Adrenal gland (tissue), 12 donors: ENCODE results near the gene LDLR. TPM values are rescaled to one million over a fixed set of nuclear protein-coding genes. Genes with fewer than 3 reads are reported as not detected.

Experiments
- DNase-seq, 7 donors: peaks; one replicate each; pipeline ENCODE4 v3.0.0-alpha.2; 2019 to 2020
- H3K27ac ChIP-seq, 5 donors: fragments of 200-600 bp; sonication (generic) in 4 of 5; 1 replicate in 3 of 5; 2 replicates in 2 of 5; pipeline versions ENCODE4 v1.5.1 to v1.8.0; 2016 to 2020; ENCODE audit warnings: mild to moderate bottlenecking in 1 of 5
- H3K27me3 ChIP-seq: fragments of 200-600 bp; 2 replicates; pipeline ENCODE4 v1.8.0; 2021
- H3K36me3 ChIP-seq, 2 donors: fragments of 200-600 bp; replicated peaks in 1 of 2; 1 replicate in 1 of 2; 2 replicates in 1 of 2; pipeline versions ENCODE4 v1.5.1 to v1.8.0; 2018 to 2022
- H3K4me1 ChIP-seq, 2 donors: fragments of 200-600 bp; replicated peaks in 1 of 2; 1 replicate in 1 of 2; 2 replicates in 1 of 2; pipeline versions ENCODE4 v1.5.1 to v1.8.0; 2018 to 2021
- H3K4me3 ChIP-seq, 4 donors: fragments of 200-600 bp; sonication (generic) in 3 of 4; one replicate each; pipeline ENCODE4 v1.5.1; 2016 to 2018
- H3K9me3 ChIP-seq, 3 donors: fragments of 200-600 bp; sonication (generic) in 1 of 3; replicated peaks in 1 of 3; 1 replicate in 2 of 3; 2 replicates in 1 of 3; pipeline versions ENCODE4 v1.5.1 to v1.8.0; 2016 to 2021
- CTCF ChIP-seq, 6 experiments: fragments of 450-650 bp in 4 of 6; fragments of 200-600 bp in 2 of 6; sonication (generic) in 1 of 6; IDR thresholded peaks; 1 replicate in 5 of 6; 2 replicates in 1 of 6; pipeline versions ENCODE4 v1.5.1 to v1.8.0; 2016 to 2021; ENCODE audit warnings: antibody characterized with exemption in 6 of 6, mild to moderate bottlenecking in 2 of 6, moderate library complexity in 1 of 6
- POLR2A ChIP-seq, 2 donors: fragments of 450-650 bp; IDR thresholded peaks; one replicate each; pipeline ENCODE4 v1.6.1; 2017; ENCODE audit warnings: antibody characterized with exemption in 2 of 2, mild to moderate bottlenecking in 2 of 2, moderate library complexity in 1 of 2
- WGBS, 4 donors: extraction: QIAGEN DNeasy Blood & Tissue Kit in 2 of 4; methylation state at CpG; one replicate each; pipeline versions ENCODE4 v1.1.5 to v1.1.7; 2013 to 2017; 5-methylcytosine and 5-hydroxymethylcytosine counted together
- intact Hi-C, 2 donors: fragments of 100-400 bp; cut with DNase I; formaldehyde crosslinking; loops; one replicate each; pipeline versions ENCODE4 v1.14.1 to v1.15.0; 2022 to 2023
- polyA plus RNA-seq, 3 donors: library from polyadenylated mRNA; stranded (reverse); fragments of 200-250 nt in 2 of 3; fragments of 350-450 nt in 1 of 3; fragmentation: Illumina TruSeq in 1 of 3; extraction: RNeasy Lipid Tissue Mini Kit (QIAGEN cat#74804) in 1 of 3; gene quantifications; one replicate each; pipeline ENCODE4 v1.2.3, GENCODE V29; 2013 to 2014
- total RNA-seq, 9 donors: library from RNA; depleted of rRNA in 4 of 9; stranded (reverse); fragments of >200 nt in 4 of 9; fragments of 120-200 nt in 1 of 9; fragmentation: NEBNext Ultra II Directional in 1 of 9; extraction: Animal tissue kit (Norgen Biotek cat#: 25700) in 1 of 9; gene quantifications; one replicate each; pipeline versions ENCODE4 v1.1.0 to v1.2.4, GENCODE V29; 2013 to 2023
- donor health status: healthy with polysubstance abuse.
- donor health status: Bipolar disorder and iron deficiency.
- donor health status: DM: yes; HTN: yes; CAD: no.
- donor health status: DM: no; HTN: no; CAD: no.
- donor health status: DM: no; HTN: no; CAD: no.
- donor health status: DM: yes; HTN: yes; CAD: no.

Gene LDLR
- total and polyA plus RNA-seq, 12 donors: 35.4 to 2,114 (median 161) TPM

- WGBS, 4 donors: 27 to 68% (median 37%) methylated on average over 2 to 10 of the region's 10 CpGs
- Histone ChIP-seq H3K27ac (peak overlapping the region; percentile 55 to 87 (median 85)), H3K4me1 (peaks cover 8 to 9% of the 10 kb centered on the region in 2 donors), H3K27me3 (no peaks in the 10 kb centered on the region), H3K4me3 (no peak overlapping the region), H3K36me3 (peaks cover 0 to 17% of the 10 kb centered on the region in 2 donors), H3K9me3 (no peaks in the 10 kb centered on the region)
- peak in 1 of 2 donors; percentile 80 for TF ChIP-seq POLR2A (IDR thresholded peaks at IDR 0.05)
- TF ChIP-seq CTCF (IDR thresholded peaks at IDR 0.05): no peak
- peak; percentile 84 to 92 (median 90) for DNase-seq
- intact Hi-C loops: no loop called here
These were observed 24.4 kb upstream of the LDLR start for GRCh38 chr19:11064831-11065303.

GRCh38 chr19:11066326-11066725 lies 22.9 kb upstream of the LDLR start:
- H3K36me3 ChIP-seq: peaks cover 0 to 8% of the 10 kb centered on the region in 2 donors
- 70 to 92% (median 78%) methylated on average over 4 to 5 of the region's 5 CpGs for WGBS, 4 donors

GRCh38 chr19:11067356-11068113 lies 21.7 kb upstream of the LDLR start:
- no peak for DNase-seq
- TF ChIP-seq POLR2A (IDR thresholded peaks at IDR 0.05) (no peak), CTCF (IDR thresholded peaks at IDR 0.05) (no peak)
- Histone ChIP-seq H3K4me1 (peaks cover 8 to 9% of the 10 kb centered on the region in 2 donors), H3K4me3 (no peak overlapping the region), H3K27me3 (no peaks in the 10 kb centered on the region), H3K27ac (no peak overlapping the region), H3K36me3 (no peaks in the 10 kb centered on the region), H3K9me3 (no peaks in the 10 kb centered on the region)
- intact Hi-C loops: no loop called here
- WGBS, 4 donors: 95 to 97% (median 96%) methylated on average over 8 of the region's 8 CpGs

More at GRCh38 chr19:11066326-11066725, 22.9 kb upstream of the LDLR start:
- Histone ChIP-seq H3K27ac (peak overlapping the region in 2 of 5 donors; percentile 12 to 52), H3K4me1 (peaks cover 8 to 9% of the 10 kb centered on the region in 2 donors), H3K9me3 (no peaks in the 10 kb centered on the region), H3K27me3 (no peaks in the 10 kb centered on the region), H3K4me3 (no peak overlapping the region)
- DNase-seq: peak in 1 of 7 donors; percentile 46
- TF ChIP-seq CTCF (IDR thresholded peaks at IDR 0.05) (no peak), POLR2A (IDR thresholded peaks at IDR 0.05) (no peak)
- intact Hi-C loops: no loop called here

- H3K27me3 ChIP-seq: no peaks in the 10 kb centered on the region
- H3K4me3 ChIP-seq: no peak overlapping the region
- intact Hi-C loops: no loop called here
- no peak overlapping the region for H3K27ac ChIP-seq
- peak in 1 of 7 donors; percentile 31 for DNase-seq
- TF ChIP-seq POLR2A (IDR thresholded peaks at IDR 0.05) (no peak), CTCF (IDR thresholded peaks at IDR 0.05) (no peak)
- peaks cover 14 to 26% of the 10 kb centered on the region in 2 donors for H3K4me1 ChIP-seq
- H3K9me3 ChIP-seq: no peaks in the 10 kb centered on the region
- WGBS, 4 donors: 81 to 100% (median 85%) methylated on average over 7 to 9 of the region's 9 CpGs
- H3K36me3 ChIP-seq: no peaks in the 10 kb centered on the region
These were observed 19.7 kb upstream of the LDLR start for GRCh38 chr19:11069561-11069960.
